ENCODE data around the gene ITGB7. TPM values are rescaled to one million over a fixed set of nuclear protein-coding genes. Genes with fewer than 3 reads are reported as not detected.
A peak's percentile ranks its signal among the peaks of the same experiment; 100 is the strongest.

ITGB7 gene
- total RNA-seq, 1 donor from 2014 or later = 137 TPM

DNA sequence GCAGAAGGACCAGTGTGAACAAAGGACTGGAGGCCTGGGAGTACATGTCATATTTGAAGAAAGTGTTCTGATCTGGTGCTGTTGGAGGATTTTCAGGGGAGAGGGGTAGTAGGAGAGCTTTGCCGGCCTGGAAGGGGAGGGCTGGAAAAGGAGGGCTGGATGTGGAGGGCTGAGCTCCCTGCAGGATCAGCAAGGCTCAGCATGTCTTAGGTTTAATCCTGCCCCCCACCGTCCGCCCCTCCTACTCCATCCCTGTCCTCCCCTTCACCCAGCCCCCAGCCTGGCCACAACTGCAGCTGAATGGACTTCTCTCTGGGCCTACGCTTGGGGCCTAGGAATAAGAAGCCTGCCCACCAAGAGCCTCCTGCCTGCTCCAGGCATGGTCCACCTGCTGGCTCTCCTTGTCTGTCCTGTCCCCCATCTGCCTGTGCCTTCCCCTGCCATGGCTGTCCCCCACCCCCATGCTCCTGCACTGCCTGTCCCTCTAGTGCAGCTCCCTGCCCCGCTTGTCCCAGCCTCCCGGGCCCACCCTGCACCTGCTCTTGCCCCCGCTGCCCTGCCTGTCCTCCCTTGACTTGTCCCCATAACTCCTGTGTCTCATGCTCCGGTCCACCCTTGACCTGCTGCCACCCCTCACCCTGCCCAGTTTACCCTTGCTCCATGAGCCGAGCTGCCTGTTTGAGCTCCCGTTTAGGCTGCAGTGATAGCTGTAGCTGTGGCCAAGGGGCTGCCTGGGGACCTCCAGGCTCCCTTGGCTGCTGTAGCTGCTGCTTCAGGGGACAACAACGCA lies 34.8 kb upstream of the ITGB7 start:
- ChIA-PET CTCF (interaction anchor here (1.3 kb wide), 2 partner anchors 28 to 84 kb away, joined by 3 to 5 read pairs; no protein-coding TSS in a partner anchor), POLR2A (interaction anchor here (0.7 to 1.4 kb wide), 2 partner anchors 10 to 113 kb away, joined by 4 to 10 read pairs; a partner anchor contains a TSS)
- no peak for ATAC-seq (ENCODE audit: low read depth)
- Mint-ChIP-seq H3K9me3 (no peaks in the 10 kb centered on the region), H3K27me3 (peaks cover 4% of the 10 kb centered on the region), H3K27ac (no peak overlapping the region), H3K36me3 (ENCODE audit: low read depth) (no peaks in the 10 kb centered on the region), H3K4me1 (peaks cover 20% of the 10 kb centered on the region), H3K4me3 (no peak overlapping the region)
- intact Hi-C loops (cut with micrococcal nuclease) = no loop called here
- TF ChIP-seq, protein P1, sequence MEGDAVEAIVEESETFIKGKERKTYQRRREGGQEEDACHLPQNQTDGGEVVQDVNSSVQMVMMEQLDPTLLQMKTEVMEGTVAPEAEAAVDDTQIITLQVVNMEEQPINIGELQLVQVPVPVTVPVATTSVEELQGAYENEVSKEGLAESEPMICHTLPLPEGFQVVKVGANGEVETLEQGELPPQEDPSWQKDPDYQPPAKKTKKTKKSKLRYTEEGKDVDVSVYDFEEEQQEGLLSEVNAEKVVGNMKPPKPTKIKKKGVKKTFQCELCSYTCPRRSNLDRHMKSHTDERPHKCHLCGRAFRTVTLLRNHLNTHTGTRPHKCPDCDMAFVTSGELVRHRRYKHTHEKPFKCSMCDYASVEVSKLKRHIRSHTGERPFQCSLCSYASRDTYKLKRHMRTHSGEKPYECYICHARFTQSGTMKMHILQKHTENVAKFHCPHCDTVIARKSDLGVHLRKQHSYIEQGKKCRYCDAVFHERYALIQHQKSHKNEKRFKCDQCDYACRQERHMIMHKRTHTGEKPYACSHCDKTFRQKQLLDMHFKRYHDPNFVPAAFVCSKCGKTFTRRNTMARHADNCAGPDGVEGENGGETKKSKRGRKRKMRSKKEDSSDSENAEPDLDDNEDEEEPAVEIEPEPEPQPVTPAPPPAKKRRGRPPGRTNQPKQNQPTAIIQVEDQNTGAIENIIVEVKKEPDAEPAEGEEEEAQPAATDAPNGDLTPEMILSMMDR (IDR thresholded peaks at IDR 0.05) = no peak
- no peak for DNase-seq

GRCh38 chr12:53239643-53240258 lies 32.7 kb upstream of the ITGB7 start:
- ChIA-PET CTCF (no interaction called here), POLR2A (interaction anchor here (0.6 to 0.7 kb wide), 3 partner anchors 25 to 49 kb away, joined by 3 to 6 read pairs (median 4); no protein-coding TSS in a partner anchor)
- DNase-seq = no peak
- intact Hi-C loops (cut with micrococcal nuclease) = no loop called here
- peaks cover 4% of the 10 kb centered on the region for H3K27me3 Mint-ChIP-seq
- TF ChIP-seq, protein P1 (IDR thresholded peaks at IDR 0.05) = no peak
- no peak overlapping the region for H3K27ac Mint-ChIP-seq
- no peak overlapping the region for H3K4me3 Mint-ChIP-seq
- H3K4me1 Mint-ChIP-seq = peaks cover 37% of the 10 kb centered on the region
- no peaks in the 10 kb centered on the region for H3K9me3 Mint-ChIP-seq
- ATAC-seq (ENCODE audit: low read depth) = no peak
- H3K36me3 Mint-ChIP-seq (ENCODE audit: low read depth) = no peaks in the 10 kb centered on the region

DNA sequence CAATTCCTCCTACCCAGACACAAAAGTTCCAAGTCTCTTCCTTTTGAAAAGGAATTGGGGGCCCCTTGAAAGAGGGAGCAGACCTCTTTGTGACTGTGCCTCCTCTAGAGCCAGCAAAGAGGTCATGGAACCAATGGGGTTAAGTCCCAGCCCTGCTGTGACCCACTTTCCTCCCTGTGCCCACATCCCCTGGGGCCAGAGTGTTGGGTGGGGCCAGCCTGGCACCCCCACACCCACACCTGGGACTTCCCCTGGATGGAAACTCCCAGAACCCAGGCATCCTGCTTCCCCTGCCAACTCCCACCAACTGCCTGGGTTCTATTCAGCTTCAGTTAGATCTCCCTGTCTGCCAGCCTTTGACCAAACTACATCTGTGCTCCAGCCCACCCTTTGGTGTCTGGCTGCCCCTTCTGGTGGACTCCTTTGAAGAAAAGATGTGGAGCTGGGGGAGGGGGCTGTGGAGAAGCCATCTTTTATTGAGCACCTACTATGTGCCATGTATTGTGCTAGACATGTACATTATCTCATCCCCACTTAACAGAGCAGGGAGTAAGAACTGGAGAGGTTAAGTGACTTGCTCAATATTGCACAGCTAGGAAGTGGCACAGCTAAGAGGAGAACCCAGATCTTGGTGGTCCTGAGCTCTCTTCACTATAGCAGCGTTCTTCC lies 29.5 kb upstream of the ITGB7 start:
- POLR2A ChIA-PET = interaction anchor here (0.6 to 1.4 kb wide), 5 partner anchors 15 to 103 kb away, joined by 3 to 5 read pairs (median 4); no protein-coding TSS in a partner anchor
- ATAC-seq (ENCODE audit: low read depth) (peak; percentile 42), DNase-seq (no peak)
- intact Hi-C loops (cut with micrococcal nuclease) = no loop called here
- Mint-ChIP-seq H3K9me3 (no peaks in the 10 kb centered on the region), H3K36me3 (ENCODE audit: low read depth) (no peaks in the 10 kb centered on the region), H3K4me3 (no peak overlapping the region), H3K27me3 (peaks cover 2% of the 10 kb centered on the region), H3K4me1 (peaks cover 48% of the 10 kb centered on the region), H3K27ac (no peak overlapping the region)
- CTCF ChIA-PET = no interaction called here
- TF ChIP-seq, protein P1 (IDR thresholded peaks at IDR 0.05) = no peak

DNA sequence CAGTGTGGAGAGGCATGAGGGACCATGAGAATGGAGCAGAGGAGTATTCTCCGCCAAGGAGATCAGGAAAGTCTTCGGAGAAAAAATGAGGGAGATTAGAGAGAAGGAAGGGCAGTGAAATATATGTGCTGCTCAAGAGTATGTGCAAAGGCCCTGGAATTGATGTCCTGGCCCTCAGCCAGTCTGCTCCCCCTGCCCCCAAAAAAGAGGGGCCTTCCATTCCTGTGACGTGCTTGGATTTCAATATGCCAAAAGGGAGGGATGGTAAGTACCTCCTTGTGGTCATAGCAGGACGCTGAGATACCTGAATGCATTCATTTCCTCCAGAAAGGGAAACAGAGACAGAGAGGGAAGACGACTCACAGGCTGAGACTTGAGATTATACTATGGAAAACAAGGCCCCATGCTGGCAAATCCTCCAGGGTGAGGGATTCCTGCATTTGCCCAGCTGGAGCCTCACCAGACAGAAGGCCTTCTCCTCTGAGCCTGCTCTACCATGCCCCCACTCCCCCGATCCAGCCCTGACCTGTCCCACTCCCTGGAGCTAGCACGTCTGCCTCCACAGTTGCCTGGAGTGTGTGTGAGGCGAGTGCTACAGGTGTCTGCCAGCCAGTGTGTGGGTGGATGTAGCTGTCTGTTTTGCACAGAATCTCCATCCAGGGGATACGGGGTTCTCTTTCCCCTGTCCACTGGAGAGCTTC lies 28.8 kb upstream of the ITGB7 start:
- no peak for DNase-seq
- no peak overlapping the region for H3K27ac Mint-ChIP-seq
- no peak for ATAC-seq (ENCODE audit: low read depth)

More for the DNA sequence above, 28.8 kb upstream of the ITGB7 start:
- intact Hi-C loops (cut with micrococcal nuclease) = no loop called here
- POLR2A ChIA-PET = interaction anchor here (0.7 to 1.4 kb wide), 5 partner anchors 14 to 45 kb away, joined by 3 to 4 read pairs (median 3); no protein-coding TSS in a partner anchor
- Mint-ChIP-seq H3K27me3 (peaks cover 2% of the 10 kb centered on the region), H3K4me3 (no peak overlapping the region), H3K36me3 (ENCODE audit: low read depth) (no peaks in the 10 kb centered on the region), H3K9me3 (no peaks in the 10 kb centered on the region), H3K4me1 (peaks cover 49% of the 10 kb centered on the region)
- TF ChIP-seq, protein P1 (IDR thresholded peaks at IDR 0.05) = no peak
- CTCF ChIA-PET = interaction anchor here (1.4 kb wide), 1 partner anchor 22 kb away, joined by 3 read pairs; no protein-coding TSS in a partner anchor
